Activated T-cell treated with anti-CD3 and anti-CD28 coated beads, Interleukin-2, amount 50 U/mL, for 24 hours (primary cell): ENCODE data around the gene MUC13.
"Not testable (repeated sequence)": the region's sequence is repeated elsewhere in the genome, so short reads cannot be mapped to it uniquely, and the experiment has no call there.

Experiments used
- DNase-seq: peaks from one replicate; pipeline ENCODE4 v3.0.0-alpha.2; 2020
- H3K27ac Mint-ChIP-seq: 2 replicates; pipeline ENCODE4 v1.8.0; 2020; ENCODE audit warnings: mild to moderate bottlenecking, mixed read lengths
- H3K27me3 Mint-ChIP-seq: 2 replicates; pipeline ENCODE4 v1.8.0; 2020; ENCODE audit warnings: mixed read lengths
- H3K36me3 Mint-ChIP-seq: 2 replicates; pipeline ENCODE4 v1.8.0; 2020; ENCODE audit warnings: low read depth, mixed read lengths
- H3K4me1 Mint-ChIP-seq: 2 replicates; pipeline ENCODE4 v1.8.0; 2020; ENCODE audit warnings: low read depth, mixed read lengths
- H3K4me3 Mint-ChIP-seq: 2 replicates; pipeline ENCODE4 v1.8.0; 2020; ENCODE audit warnings: mild to moderate bottlenecking, moderate library complexity, mixed read lengths
- H3K9me3 Mint-ChIP-seq: 2 replicates; pipeline ENCODE4 v1.8.0; 2020; ENCODE audit warnings: mixed read lengths

Gene MUC13

GRCh38 chr3:124962403-124962940 lies 27.9 kb upstream of the MUC13 start:
- Mint-ChIP-seq H3K27ac (no peak overlapping the region), H3K9me3 (no peaks in the 10 kb centered on the region), H3K27me3 (no peaks in the 10 kb centered on the region), H3K4me3 (no peak overlapping the region), H3K36me3 (no peaks in the 10 kb centered on the region), H3K4me1 (peaks cover 12% of the 10 kb centered on the region)
- no peak for DNase-seq

DNA sequence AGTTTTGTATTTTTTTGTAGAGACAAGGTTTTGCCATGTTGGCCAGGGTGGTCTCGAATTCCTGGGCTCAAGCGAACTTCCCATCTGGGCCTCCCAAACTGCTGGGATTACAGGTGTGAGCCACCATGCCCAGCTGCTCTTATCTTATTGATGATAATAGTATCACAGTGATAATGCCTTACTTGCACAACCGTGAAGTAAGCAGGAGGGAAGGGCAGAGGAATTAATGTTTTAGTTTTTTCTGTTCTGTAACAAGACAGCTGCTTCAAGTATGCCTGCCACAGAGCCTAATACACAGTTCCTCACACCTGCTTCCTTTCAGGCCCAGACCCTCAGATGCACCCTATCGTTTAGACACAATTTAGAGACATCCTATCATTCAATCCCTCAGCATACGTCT lies 26.1 kb upstream of the MUC13 start:
- Mint-ChIP-seq H3K4me3 (no peak overlapping the region), H3K36me3 (no peaks in the 10 kb centered on the region), H3K27me3 (no peaks in the 10 kb centered on the region), H3K4me1 (peaks cover 12% of the 10 kb centered on the region), H3K27ac (no peak overlapping the region), H3K9me3 (no peaks in the 10 kb centered on the region)
- DNase-seq, result no peak

DNA sequence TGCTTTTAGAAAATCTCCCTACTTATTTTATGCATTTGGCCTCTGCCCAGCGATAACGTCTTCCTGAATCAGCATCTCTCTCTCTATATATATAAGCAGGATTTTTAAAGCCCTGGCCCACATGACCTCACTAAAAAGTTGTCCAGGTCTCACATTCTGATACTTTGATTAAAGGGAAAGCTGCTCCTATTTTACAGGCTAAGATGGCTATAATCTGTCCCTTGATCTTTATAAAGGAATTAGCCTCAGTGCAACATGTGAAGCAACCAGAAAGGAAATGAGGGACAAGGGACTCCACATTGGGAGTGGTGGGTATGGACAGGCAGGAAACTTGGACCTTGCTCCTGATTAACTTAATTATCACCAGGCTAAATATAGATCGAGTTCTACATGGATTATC lies 25.6 kb upstream of the MUC13 start:
- no peak overlapping the region for H3K27ac Mint-ChIP-seq
- no peaks in the 10 kb centered on the region for H3K27me3 Mint-ChIP-seq
- no peaks in the 10 kb centered on the region for H3K36me3 Mint-ChIP-seq
- DNase-seq, result no peak
- H3K4me1 Mint-ChIP-seq, result peaks cover 10% of the 10 kb centered on the region
- H3K4me3 Mint-ChIP-seq, result no peak overlapping the region
- no peaks in the 10 kb centered on the region for H3K9me3 Mint-ChIP-seq

DNA sequence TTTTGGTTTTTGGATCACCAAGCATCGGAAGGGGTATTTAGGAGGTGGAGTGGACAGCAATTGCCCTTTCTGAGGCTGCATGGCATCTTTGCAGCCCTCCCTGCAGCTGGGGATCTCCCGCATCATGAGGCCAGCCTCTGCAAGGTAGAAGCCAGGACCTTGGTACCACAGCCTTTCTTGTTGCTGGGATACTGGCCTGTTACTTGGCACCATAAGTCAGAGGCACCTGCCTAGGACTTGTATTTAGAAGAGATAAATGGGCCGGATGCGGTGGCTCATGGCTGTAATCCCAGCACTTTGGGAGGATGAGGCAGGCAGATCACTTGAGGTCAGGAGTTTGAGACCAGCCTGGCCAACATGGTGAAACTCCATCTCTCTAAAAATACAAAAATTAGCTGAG lies 23.4 kb upstream of the MUC13 start:
- H3K4me3 Mint-ChIP-seq, H3K36me3 Mint-ChIP-seq, DNase-seq, H3K27me3 Mint-ChIP-seq, H3K4me1 Mint-ChIP-seq, H3K27ac Mint-ChIP-seq, H3K9me3 Mint-ChIP-seq: not testable (repeated sequence)

GRCh38 chr3:124952282-124952855 lies 17.8 kb upstream of the MUC13 start:
- no peak for DNase-seq
- Mint-ChIP-seq H3K27me3 (no peaks in the 10 kb centered on the region), H3K27ac (no peak overlapping the region), H3K9me3 (no peaks in the 10 kb centered on the region), H3K36me3 (no peaks in the 10 kb centered on the region), H3K4me1 (no peaks in the 10 kb centered on the region), H3K4me3 (no peak overlapping the region)

DNA sequence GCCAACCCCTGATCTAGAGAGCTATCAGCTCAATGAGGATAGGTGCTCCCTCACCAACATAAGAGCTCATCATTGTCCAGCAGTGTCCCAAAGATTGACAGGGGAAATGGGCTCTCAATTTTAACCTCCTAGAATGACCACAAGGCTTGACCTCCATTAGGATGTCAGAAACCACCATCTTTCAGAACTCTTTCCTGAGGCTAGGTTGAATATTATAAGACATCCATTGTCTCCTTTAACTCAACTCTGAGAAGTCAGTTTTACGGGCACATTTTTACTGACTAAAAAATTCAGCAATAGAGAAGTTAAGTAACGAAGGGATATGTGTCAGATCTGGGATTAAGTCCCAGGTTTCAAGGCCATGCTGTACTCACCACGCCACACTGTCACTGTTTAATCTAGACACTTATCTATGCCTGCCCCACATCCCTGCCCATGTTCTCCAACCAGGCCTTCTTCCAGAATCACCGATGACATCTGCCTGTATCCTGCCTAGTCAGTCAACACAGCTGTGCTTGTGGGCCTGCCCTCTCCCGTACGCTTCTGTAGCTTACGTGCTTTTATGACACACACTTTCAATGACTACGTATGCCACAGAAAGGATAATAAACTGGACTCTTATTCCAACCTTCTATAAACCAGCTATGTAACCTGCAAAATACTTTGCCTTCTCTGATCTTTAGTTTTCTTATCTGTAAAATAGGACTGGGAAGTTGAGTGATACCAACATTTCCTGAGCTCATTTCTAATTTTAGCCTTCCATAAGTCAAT lies 17.1 kb upstream of the MUC13 start:
- Mint-ChIP-seq H3K4me1 (no peaks in the 10 kb centered on the region), H3K27ac (no peak overlapping the region), H3K36me3 (no peaks in the 10 kb centered on the region), H3K27me3 (no peaks in the 10 kb centered on the region), H3K9me3 (no peaks in the 10 kb centered on the region), H3K4me3 (no peak overlapping the region)
- no peak for DNase-seq

DNA sequence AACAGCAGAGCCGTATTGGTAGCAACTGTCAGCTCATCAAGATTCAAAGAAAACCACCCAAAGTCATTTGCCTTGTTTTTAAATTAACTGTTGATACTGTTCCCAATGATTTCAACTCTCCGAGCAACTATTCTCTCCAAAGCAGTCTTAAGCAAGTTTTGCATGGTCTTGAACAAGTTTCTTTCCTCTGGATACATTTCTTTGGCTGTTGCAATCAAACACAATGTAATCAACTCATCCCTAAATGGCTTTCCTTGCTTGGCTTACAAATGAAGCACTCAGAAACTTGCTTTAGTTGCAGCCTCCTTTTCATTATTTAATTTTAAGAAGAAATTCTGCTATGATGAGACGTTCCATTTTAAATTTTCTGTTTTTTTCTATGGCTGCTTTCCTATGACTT lies 15.5 kb upstream of the MUC13 start:
- Mint-ChIP-seq H3K4me3 (no peak overlapping the region), H3K27ac (no peak overlapping the region), H3K36me3 (no peaks in the 10 kb centered on the region), H3K27me3 (no peaks in the 10 kb centered on the region), H3K4me1 (no peaks in the 10 kb centered on the region), H3K9me3 (no peaks in the 10 kb centered on the region)
- DNase-seq, result no peak

GRCh38 chr3:124942613-124943012 lies 8.1 kb upstream of the MUC13 start:
- H3K36me3 Mint-ChIP-seq, result no peaks in the 10 kb centered on the region
- H3K9me3 Mint-ChIP-seq, result no peaks in the 10 kb centered on the region
- no peak overlapping the region for H3K27ac Mint-ChIP-seq
- H3K4me1 Mint-ChIP-seq, result peaks cover 4% of the 10 kb centered on the region
- DNase-seq, result no peak
- H3K4me3 Mint-ChIP-seq, result no peak overlapping the region
- peaks cover 18% of the 10 kb centered on the region for H3K27me3 Mint-ChIP-seq

- Mint-ChIP-seq H3K27ac (no peak overlapping the region), H3K27me3 (peaks cover 24% of the 10 kb centered on the region), H3K36me3 (no peaks in the 10 kb centered on the region), H3K4me3 (no peak overlapping the region), H3K9me3 (peaks cover 2% of the 10 kb centered on the region), H3K4me1 (peaks cover 4% of the 10 kb centered on the region)
- no peak for DNase-seq
These were observed 7.2 kb upstream of the MUC13 start for GRCh38 chr3:124941771-124942170.

DNA sequence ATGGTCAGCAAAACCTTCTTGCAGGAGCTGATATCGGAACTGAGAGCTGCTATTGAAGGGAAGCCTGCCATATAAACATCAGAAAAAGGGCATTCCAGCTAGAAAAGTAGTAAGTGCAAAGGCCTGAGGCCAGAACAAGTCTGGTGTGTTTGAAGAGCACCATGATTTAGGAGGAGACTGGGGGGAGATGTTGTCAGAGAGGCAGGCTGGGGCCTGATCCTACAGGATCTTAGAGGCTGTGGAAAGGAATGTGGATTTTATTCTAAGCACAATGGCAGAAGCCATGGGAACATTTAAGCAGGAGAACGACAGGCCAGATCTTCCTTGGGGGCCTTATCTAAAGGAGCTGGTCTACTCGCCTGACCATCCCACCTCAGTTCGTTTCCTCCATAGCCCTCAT lies 5.1 kb upstream of the MUC13 start:
- H3K27me3 Mint-ChIP-seq, result peaks cover 21% of the 10 kb centered on the region
- no peak for DNase-seq
- H3K4me1 Mint-ChIP-seq, result peaks cover 4% of the 10 kb centered on the region
- no peaks in the 10 kb centered on the region for H3K36me3 Mint-ChIP-seq
- no peak overlapping the region for H3K27ac Mint-ChIP-seq
- H3K9me3 Mint-ChIP-seq, result peaks cover 2% of the 10 kb centered on the region
- no peak overlapping the region for H3K4me3 Mint-ChIP-seq

DNA sequence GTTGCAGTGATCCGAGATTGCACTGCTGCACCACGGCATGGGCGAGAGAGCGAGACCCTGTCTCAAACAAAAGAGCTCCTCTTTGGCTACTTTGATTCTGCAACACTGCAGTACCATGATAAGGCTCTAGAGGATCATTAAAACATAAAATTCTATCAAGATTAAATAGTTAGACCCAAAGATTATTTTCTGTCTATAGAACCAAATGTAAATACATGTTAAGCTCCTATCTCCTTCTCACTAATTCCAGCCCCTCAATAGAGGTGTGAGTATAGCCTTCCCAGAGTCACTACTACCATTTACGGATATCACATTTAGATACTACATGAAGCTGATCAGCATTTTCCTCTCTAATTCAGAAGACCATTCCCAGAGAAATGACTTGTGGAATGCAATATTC lies 4.3 kb upstream of the MUC13 start:
- peaks cover 17% of the 10 kb centered on the region for H3K27me3 Mint-ChIP-seq
- peaks cover 4% of the 10 kb centered on the region for H3K4me1 Mint-ChIP-seq
- H3K27ac Mint-ChIP-seq, result no peak overlapping the region
- DNase-seq, result no peak
- H3K9me3 Mint-ChIP-seq, result peaks cover 2% of the 10 kb centered on the region
- H3K4me3 Mint-ChIP-seq, result no peak overlapping the region
- no peaks in the 10 kb centered on the region for H3K36me3 Mint-ChIP-seq

- H3K27me3 Mint-ChIP-seq, result peaks cover 17% of the 10 kb centered on the region
- H3K4me3 Mint-ChIP-seq, result no peak overlapping the region
- no peak for DNase-seq
- peaks cover 2% of the 10 kb centered on the region for H3K9me3 Mint-ChIP-seq
- no peak overlapping the region for H3K27ac Mint-ChIP-seq
- H3K36me3 Mint-ChIP-seq, result no peaks in the 10 kb centered on the region
- peaks cover 1% of the 10 kb centered on the region for H3K4me1 Mint-ChIP-seq
These were observed 2.5 kb upstream of the MUC13 start for GRCh38 chr3:124937049-124937448.

DNA sequence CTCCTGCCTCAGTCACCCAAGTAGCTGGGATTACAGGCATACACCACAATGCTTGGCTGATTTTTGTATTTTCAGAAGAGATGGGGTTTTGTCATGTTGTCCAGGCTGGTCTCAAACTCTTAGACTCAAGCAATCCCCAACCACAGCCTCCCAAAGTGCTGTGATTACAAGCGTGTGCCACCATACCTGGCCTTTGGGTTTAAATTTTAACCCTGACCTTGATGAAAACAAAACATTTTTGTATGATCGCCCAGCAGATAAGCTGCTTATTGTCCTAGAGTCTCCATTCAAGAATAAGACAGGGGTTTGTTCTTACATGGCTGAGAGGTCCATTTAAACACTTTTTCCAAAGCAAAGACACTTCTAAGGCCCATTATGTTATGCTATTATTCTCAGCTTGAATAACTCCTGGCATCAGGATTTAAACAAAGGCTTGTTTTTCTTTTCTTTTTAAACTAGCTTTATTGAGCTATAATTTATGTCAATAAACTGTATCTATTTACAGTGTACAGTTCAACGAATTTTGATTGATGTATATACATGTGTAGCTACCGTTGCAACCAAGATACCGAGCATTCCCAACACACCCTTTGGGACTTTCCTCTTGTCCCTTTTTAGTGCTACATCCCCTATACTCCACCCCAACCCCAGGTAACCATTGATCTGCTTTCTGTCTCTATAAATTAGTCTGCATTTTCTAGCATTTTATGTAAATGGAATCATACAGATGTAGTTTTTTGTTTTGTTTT lies 1.4 kb upstream of the MUC13 start:
- Mint-ChIP-seq H3K36me3 (no peaks in the 10 kb centered on the region), H3K4me3 (no peak overlapping the region), H3K27ac (no peak overlapping the region), H3K27me3 (peaks cover 15% of the 10 kb centered on the region), H3K4me1 (no peaks in the 10 kb centered on the region), H3K9me3 (peaks cover 2% of the 10 kb centered on the region)
- no peak for DNase-seq

DNA sequence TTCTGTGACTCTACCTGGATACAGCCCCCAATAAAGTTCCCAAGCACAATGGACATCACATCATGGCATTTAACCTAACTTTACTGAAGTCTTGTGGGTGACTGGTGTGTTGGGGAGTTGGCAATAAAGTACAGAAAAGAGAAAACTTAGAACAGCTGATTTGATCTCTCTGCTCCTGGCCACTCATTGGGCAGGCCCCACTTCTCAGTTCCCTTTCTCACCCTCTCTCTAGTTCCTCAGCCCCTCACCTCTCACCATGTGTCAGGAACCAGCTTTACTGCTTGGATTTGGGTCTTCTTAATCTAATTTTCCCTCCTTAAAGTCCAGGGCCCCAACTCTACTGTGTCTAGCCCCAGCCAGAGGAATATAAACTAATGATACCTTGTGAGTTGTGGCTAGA lies 713 bp upstream of the MUC13 start:
- no peak overlapping the region for H3K4me3 Mint-ChIP-seq
- H3K9me3 Mint-ChIP-seq, result peaks cover 2% of the 10 kb centered on the region
- no peak for DNase-seq
- no peaks in the 10 kb centered on the region for H3K36me3 Mint-ChIP-seq
- no peak overlapping the region for H3K27ac Mint-ChIP-seq
- H3K27me3 Mint-ChIP-seq, result peaks cover 14% of the 10 kb centered on the region
- no peaks in the 10 kb centered on the region for H3K4me1 Mint-ChIP-seq
